Activated CD4-positive, alpha-beta T cell treated with anti-CD3 and anti-CD28 coated beads, Interleukin-10, Interleukin-2, amounts not matched to agents 100 ng/mL and 50 ng/mL, durations not matched to agents 16 hours and 8 hours (primary cell): ENCODE data around the gene RAB20.
"Not testable (repeated sequence)": the region's sequence is repeated elsewhere in the genome, so short reads cannot be mapped to it uniquely, and the experiment has no call there.

Experiments used
- DNase-seq: peaks from one replicate; pipeline ENCODE4 v3.0.0-alpha.2; 2020

RAB20 gene

DNA sequence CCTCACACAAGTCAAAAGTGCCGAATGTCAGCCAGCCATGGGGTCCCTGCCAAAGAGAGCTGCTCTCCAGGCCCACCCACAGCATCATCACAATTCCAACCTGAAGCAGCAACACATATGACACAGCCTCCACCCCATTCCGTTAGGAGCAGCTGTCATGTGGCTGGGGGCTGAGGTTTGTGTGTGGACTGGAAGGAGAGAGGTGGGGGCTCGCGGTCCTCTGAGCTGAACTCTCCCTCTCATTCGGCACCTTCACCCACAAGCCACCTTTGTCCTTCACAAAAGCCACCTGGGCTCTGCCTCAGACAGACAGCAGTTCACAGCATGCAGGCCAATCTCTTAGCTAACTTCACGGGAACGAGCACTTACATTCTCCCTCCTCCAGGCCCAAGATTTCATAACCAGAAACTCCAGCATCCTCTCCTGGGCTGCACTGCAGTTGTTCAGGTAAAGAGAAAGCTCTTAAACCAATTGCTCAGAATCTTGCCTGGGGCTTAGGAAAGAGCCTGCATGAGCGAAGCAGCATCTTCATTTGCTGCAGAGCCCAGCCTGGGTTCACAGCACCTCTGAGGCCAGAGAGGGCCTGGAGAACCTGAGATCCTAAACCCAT is 7.2 kb downstream of the RAB20 start:
- DNase-seq: no peak

GRCh38 chr13:110553417-110553816 is 8.1 kb downstream of the RAB20 start:
- DNase-seq: no peak

GRCh38 chr13:110552767-110553166 is 8.8 kb downstream of the RAB20 start:
- DNase-seq: no peak

- DNase-seq: no peak
Measured at GRCh38 chr13:110551284-110551683, 10.2 kb downstream of the RAB20 start.

DNA sequence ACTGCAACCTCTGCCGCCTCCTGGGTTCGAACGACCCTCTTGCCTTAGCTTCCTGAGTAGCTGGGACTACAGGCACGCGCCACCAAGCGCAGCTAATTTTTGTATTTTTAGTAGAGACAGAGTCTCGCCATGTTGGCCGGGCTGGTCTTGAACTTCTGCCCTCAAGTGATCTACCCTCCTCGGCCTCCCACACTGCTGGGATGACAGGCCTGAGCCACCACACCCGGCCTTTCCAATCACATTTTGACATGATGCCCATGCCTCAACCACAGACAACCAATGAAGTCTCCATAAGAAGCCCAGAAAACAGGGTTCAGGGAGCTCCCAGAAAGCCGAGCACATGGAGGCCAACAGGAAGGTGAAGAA is 11.7 kb downstream of the RAB20 start:
- no peak for DNase-seq

GRCh38 chr13:110548891-110549794 is 12.4 kb downstream of the RAB20 start:
- DNase-seq: no peak

DNA sequence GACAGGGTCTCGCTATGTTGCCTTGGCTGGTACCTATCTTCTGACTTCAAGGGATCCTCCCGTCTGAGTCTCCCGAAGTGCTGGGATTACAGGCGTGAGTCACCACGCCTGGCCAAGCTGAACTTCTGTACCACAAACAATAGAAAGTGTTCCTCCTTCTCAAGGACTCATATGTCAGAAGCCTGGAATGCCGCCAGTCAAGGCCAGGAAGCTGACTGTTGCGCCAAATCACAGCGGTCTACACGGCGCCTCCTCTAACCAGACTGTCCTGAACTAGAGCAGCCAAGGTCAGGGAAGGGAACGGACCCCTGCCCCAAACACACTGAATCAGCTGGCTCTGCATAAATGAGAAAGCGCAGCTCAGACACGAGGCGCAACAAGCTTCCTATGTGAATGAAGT is 14.6 kb downstream of the RAB20 start:
- DNase-seq: no peak

- DNase-seq: no peak
Measured at GRCh38 chr13:110546378-110546777, 15.1 kb downstream of the RAB20 start.

GRCh38 chr13:110542169-110542796 is 19.2 kb downstream of the RAB20 start:
- no peak for DNase-seq

DNA sequence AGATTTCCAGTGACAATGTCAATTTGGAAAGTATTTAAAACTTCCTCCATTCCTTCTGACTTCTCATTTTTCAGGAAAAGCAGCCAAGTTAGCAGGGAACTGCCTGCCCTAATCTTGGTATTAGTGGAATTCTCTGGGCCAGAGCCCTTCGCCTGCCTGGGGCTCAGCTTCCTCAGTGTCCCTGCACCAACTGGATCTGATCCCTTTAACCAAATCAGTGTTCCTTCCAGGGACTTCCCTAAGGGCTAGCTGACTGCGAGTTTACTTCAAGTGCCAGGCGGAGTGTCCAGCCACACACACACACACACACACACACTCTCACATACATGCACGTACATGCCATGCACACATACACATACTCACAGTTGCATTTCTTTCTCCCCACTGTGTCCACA is 20.0 kb downstream of the RAB20 start:
- DNase-seq: no peak

DNA sequence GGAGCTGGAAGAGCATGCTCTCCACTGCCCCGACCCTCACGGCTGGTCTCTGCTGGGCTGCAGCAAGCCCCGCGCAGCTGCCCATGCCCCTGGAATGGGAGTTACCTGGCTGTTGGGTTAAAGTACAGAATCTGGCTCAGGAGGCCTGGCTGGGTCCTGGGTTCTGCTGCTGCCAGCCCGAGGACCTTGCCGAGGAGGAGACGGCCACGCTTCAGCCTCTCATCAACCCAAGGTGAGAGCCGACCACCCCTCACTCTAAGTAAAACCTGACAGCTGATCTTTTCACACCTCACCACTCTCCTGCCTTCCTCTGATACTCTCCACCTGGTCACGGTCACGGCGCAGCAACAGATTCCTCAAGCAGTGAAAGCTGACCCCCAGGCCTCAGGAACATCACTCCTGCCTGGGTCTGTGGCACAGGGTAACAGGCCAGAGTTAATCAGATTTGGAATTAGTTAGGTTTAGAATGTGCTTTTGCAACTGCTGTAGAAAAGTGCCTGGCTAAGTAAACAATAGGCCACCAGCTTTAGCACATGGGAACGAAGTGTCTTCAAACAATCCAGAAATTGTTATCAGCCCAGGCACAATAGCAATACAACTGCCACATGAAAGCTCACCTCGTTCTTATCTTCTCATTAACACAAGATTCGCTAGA is 20.5 kb downstream of the RAB20 start:
- no peak for DNase-seq

- no peak for DNase-seq
Measured at GRCh38 chr13:110539894-110540293, 21.6 kb downstream of the RAB20 start.

DNA sequence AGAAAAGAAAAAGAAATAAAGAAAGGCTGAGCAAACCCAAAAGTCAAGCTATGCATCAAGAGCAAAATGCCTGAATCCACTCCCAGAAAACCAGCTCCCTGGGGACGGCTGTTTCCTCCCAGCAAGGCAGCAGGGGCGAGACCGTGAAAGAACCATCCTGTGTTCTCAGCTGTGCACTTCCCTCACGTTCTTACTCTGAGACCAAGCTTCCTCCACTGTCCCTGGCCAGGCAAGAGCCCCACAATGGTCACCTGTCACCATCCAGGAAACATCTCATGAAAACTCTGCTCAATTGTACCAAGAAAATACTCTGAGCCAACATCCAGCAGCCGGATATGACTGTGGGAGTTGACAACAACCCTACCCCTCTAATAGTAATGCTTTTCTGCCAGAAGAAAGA is 22.9 kb downstream of the RAB20 start:
- DNase-seq: no peak

DNA sequence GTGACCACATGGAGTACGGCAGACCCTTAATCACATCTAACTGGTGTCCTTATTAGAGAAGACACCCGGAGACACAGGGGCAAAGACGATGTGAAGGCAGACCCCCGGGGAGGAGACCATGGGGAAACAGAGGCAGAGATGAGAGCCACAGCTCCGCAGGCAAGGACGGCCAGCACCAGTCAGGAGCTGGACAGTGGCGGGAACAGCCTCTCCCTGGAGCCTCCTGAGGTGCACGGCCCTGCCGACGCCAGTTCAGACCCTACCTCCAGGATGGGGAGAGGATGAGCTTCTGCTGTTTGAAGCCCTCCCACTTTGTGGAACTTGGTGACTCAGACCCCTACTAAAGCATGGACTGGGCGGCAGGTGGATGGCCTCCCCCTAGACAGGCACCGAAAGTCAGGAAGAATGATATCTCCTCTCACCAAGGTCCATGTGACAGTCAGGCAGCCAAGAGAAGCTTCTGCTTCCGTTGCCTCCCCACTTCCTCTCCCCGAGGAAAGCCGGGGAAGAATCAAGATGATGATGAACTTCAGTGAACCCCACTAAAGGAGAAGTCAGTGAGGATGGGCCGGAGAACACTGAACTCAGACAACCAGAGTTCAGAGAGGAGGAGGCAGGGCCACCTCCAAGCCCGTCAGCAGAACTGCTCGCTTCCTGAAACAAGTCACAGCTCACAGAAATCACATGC is 25.4 kb downstream of the RAB20 start:
- no peak for DNase-seq

- no peak for DNase-seq
Measured at GRCh38 chr13:110535526-110535925, 26.0 kb downstream of the RAB20 start.

- DNase-seq: no peak
Measured at GRCh38 chr13:110533771-110534670, 27.5 kb downstream of the RAB20 start.

DNA sequence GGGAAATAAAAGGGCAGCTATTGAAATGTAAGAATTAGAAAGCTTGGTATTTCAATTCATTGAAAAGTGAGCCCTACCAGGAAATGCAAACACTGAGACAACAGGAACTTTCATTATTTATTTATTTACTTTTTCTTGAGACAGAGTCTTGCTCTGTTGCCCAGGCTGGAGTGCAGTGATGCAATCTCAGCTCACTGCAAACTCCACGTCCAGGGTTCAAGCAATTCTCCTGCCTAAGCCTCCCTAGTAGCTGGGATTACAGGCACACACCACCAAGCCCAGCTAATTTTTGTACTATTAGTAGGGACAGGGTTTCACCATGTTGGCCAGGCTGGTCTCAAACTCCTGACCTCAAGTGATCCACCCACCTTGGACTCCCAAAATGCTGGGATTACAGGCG is 29.3 kb downstream of the RAB20 start:
- DNase-seq: not testable (repeated sequence)

GRCh38 chr13:110531671-110532083 is 29.8 kb downstream of the RAB20 start:
- DNase-seq: no peak

- DNase-seq: no peak
Measured at GRCh38 chr13:110531100-110531499, 30.4 kb downstream of the RAB20 start.

DNA sequence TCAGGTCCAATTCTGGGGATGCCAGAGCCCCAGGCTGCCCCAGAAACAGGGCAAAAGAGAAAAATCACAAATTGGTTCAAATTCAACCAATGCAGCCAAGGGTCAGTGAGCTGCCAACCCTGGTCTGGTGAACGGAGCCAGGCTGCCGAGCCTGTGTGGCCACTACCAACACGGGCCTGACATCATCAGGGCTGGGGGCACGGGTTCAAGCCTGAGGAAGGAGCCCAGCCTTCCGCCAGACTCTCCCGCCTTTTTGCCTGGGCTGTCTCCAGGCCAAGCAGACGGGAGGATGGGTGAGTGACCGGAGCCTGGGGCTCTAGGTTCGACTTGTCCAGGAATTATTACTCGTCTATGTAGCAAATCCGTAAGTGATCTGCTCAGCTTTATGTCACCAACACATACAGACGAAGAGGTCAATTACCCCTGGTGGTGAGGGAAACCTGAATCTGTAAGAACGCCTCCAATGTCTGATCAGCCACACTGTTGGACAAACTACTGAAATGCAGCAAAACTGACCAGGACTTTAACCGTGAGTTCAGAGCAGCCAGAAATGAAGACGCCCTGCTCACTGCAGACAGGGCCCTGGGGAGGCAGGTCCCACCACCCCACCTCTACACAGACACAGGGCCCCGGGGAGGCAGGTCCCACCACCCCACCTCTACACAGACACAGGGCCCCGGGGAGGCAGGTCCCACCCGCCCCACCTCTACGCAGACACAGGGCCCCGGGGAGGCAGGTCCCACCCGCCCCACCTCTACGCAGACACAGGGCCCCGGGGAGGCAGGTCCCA is 31.8 kb downstream of the RAB20 start:
- no peak for DNase-seq

GRCh38 chr13:110528911-110529310 is 32.6 kb downstream of the RAB20 start:
- no peak for DNase-seq
